Muscle of back (tissue), 11 donors: ENCODE data around the gene TTLL12. TPM values are rescaled to one million over a fixed set of nuclear protein-coding genes. Genes with fewer than 3 reads are reported as not detected.
"Not testable (repeated sequence)": the region's sequence is repeated elsewhere in the genome, so short reads cannot be mapped to it uniquely, and the experiment has no call there.

Experiments
- DNase-seq, 3 donors: peaks; one replicate each; pipeline versions ENCODE4 v3.0.0 to v3.0.0-alpha.2; 2013
- polyA plus RNA-seq, 10 donors: library from polyadenylated mRNA; unstranded; fragments of 120-200 nt; gene quantifications; one replicate each; pipeline ENCODE4 v1.2.1, GENCODE V29; 2013; ENCODE audit not compliant: insufficient read length in 10 of 10

The TTLL12 gene
- polyA plus RNA-seq, 10 donors: 11.6 to 19.1 (median 13.6) TPM

DNA sequence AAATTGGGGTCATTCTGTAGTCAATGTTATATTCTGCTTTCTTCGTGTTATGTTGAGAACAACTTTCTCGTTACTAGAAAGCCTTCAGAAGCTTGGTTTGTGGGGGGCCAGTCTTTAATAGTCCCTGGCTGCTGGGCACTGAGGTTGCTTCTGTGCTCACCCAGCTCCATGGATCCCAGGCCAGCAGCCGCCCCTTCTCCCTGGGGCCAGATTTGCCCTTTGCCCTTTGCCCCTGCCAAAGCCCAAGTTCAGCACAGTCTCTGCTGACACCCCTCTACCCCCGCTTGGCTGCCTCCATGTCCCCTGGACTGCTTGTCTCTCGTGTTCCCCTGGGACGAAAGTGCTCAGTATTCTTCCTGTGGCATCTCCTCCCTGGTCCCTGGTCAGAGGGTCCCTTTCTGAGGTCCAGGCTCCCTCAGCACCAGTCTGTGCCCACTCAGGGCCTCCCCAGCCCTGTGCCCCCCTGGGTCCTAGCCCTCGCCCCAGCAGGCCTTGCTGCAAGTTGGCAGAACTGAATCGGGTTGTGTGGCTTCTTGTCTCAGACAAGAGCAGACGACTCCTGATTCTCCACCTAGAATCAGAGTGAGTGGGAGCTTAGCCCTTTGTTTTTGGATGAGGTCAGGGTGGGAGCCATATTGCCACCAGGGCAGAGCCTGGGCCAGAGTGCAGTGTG lies 28.9 kb downstream of the TTLL12 start:
- DNase-seq: no peak

DNA sequence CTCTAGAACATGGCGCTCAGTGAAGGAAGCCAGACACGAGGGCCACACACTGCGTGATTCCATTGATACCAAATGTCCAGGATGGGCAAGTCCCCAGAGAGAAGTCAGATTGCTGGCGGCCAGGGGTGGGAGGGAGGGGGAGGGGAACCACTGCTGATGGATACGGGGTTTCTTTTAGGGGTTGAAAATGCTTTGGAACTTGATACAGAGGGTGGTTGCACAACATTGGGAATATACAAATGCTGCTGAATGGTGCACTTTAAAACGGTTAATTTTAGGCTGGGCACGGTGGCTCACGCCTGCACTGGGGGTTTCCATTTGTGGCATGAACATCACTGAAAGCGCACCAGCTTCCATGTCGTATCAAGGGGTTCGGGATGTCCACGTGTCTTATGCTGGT lies 30.5 kb downstream of the TTLL12 start:
- DNase-seq: no peak

DNA sequence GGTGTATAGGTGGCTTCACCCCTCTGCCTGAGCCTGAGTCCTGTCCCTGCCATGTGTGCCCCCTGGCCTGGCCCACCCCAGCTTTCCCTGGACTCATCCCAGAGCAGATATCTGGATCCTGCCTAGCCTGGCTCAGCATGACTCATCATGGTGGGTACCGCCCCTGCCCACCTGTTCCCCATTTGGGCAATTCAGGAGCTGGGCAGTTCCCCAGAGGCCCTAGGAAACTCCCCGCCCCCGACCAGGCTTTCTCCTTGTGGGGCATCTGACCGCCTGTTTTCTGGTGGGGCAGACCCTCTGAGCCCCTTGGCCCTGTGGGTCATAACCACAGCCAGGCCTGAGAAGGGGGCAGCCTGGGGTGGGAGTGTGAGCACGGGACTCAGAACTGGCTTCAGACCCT lies 31.1 kb downstream of the TTLL12 start:
- no peak for DNase-seq

DNA sequence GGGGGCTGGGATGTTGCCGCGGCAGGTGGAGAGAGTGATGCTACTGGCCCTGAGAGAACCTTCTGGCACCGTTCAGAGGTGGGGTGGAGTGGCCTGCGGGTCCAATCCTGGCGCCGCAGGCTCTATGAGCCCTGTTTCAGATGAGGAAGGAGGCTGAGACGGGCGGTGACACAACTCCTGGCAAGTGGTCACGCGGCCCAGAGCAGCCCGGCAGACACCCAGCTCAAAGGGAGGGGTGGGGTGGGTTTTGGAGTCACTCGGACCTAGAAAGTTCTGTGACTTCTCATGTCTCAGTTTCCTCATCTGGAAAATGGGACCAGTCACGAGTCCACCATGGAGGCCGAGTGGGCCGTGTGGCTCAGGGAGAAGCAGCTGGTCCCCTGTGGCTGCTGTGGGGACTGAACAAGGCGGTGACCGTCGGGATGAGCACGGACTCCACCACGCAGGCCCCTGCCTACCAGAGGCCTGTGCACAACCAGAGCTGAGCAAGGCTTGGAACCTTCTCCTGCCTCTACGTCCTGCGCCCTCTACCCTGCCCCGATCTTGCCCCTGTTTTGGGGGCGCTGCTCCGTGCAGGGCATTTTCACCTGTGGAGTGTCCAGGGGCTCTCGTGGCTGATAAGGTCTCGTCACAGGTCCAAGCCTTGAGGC lies 31.9 kb downstream of the TTLL12 start:
- no peak for DNase-seq

DNA sequence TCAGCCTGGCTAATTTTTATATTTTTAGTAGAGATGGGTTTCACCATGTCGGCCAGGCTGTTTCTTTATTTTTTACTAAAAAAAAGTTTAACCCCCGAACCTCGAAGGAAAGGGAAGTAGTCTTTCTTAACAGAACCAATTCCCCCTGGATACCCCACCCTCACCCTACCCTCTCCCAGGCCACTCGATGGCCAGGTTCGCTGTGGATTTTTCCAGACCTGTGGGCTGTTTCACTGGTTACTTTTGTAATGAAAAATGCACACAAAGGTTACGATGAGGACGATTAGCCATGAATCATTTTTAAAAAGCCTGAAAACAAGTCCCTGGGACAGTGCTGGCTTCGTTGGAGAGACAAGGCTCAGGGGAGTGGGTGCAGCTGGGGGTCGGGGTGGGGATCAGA lies 33.0 kb downstream of the TTLL12 start:
- no peak for DNase-seq

DNA sequence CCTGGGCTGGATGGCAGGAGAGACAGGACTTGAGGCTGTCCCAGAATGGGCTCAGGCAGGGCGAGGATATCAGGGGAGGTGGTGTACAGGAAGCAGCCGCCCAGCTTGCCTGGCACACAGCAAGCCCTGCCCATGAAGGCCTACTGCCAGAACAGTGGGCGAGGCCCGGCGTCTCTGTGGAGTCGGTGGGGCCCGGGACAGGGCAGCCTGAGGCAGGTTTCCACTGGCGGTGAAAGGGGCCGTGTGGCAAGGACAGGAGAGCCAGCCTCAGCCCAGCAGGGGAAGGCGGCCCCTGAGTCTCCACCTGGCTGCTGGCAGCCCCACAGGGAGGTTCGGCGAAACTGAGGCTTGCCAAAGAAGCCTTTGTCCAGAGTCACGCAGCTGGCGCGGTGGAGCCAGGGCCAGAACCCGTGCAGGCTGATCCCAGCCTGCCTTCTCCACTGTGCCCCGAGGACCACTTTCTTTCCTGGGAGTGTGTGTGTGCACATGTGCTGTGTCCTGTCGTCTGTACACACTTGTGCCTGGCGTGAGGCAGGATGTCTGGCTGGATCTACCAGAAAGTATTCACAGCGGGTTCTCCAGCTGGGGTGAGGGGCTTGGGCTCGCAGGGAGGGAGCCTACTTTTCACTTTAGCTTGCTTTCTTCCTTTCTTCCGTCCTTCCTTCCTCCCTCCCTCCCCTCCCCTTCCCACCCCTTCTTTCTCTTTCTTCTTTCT lies 34.4 kb downstream of the TTLL12 start:
- DNase-seq: peak in 1 of 3 donors; percentile 71

DNA sequence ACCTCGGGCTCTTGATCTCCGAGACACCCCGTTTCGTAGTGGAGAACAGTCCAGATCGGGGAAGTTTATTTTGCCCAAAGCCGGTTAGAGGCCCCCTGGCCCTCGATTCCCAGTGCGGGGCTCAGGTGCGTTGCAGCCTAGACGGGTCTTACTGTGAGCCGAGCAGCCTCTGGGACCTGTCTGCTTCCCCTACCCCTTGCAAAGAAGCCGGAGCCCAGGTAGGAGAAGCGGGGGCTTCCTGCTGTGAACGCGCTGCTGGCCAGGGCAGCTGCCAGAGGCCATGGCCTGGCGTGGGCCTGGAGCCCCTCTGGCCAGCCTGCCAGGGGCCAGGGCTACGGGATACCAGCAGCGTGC lies 35.0 kb downstream of the TTLL12 start:
- no peak for DNase-seq

DNA sequence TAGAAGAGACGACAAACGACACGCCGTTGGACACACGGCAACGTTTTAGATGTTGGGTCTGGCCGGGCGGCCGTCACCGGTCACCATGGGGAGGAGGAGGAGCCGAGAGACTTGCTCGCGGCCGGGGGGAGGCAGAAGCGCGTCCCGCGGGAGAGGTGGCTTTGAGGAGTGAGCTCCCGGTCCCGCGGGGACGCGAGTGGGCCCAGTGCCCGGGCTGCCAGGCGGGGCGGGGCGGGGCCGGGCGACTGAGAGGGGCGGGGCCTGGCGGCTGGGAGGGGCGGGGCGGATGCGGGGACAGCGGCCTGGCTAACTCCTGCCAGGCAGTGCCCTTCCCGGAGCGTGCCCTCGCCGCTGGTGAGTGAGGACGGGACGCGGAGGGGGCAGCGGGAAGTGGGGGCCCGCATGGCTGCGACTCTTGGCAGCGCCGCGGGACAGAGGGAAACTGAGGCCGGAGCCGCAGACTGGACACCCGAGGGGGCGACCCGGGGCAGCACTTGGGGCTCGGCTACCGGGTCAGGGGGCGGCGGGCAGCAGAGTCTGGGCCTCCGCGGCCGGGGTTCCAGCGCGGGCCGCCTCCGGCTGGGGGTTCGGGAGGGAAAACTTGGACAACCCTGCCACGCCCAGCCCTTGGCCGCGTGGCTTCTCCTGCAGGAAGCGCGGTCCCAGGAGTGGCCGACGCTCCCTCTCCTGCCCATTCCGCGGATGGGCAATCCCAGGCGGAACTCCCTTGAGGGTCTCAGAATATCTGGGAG lies 35.5 kb downstream of the TTLL12 start, which contains the start of gene TSPO:
Gene TSPO (plus strand): TSS at position 309 of the 752 bp plus-strand sequence. CDS start 7,680 bp downstream, outside the sequence.
- DNase-seq: peak; percentile 45 to 73 (median 57)

DNA sequence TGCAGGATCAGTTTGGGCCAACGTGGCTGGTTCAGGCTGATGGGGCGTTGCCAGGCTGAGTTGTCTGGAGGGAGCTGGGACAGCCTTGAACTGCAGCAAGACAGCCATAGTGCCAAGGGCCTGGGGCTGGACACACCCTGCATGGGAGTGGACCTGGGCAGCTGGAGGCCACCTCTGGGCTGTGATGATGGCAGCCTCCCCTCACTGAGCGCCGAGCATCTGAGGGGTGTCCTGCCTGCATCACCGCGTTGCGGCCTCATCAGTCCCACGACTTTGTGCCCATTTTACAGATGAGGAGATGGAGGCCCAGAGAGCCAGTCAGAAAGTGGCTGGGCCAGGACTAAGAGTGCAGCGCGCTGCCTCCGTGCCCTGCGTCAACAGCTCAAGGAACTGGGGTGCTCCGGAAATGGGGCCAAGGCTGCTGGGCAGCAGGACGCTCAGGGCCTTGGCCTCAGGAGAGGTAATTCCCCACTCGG lies 36.2 kb downstream of the TTLL12 start:
- no peak for DNase-seq

DNA sequence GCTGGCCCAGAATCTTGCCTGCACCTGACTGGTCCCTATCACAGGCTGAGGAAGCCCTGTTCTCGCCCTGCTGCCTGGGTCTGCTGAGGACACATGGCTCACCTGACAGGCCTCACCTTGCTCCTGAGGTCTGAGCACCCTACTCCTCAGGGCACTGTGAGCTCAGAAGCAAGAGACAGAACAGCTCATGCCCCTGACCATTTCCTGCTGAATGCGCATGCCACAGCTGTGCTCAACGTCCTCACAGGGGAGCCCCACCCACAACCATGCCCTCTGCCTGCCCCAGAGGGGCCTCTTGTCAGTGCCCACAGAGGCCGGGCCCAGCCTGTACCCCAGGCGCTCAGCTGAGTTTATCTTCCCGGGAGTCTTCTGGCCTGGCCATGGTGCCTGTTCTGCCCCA lies 38.4 kb downstream of the TTLL12 start:
- DNase-seq: no peak

DNA sequence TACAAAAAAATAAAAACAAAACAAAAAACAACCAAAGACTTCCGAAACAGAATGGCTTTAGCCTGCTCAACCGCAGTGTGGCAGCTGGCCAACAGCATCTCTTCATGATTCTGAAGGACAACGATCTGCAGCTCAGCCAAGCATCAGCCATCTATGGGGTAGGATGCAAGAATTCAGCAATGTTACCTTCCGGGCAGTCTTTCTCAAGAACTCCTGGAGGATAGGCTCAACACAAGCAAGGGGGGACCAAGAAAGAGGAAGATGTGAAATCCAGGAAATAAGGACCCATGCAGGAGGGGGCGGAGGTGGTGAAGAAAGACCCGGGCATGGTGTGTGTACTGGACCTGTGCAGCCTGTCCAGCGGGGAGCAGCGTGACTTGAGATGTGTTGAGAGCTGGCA lies 39.1 kb downstream of the TTLL12 start:
- DNase-seq: no peak

DNA sequence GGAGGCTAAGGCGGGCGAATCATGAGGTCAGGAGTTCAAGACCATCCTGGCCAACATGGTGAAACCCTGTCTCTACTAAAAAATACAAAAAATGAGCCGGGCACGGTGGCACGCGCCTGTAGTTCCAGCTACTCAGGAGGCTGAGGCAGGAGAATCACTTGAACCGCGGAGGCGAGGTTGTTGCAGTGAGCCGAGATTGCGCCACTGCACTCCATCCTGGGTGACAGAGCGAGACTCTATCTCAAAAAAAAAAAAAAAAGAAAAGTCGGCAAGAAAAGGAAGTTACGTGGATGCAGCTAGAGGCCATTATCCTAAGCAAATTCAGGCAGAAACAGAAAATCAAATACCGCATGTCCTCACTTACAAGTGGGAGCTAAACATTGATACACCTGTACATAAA lies 40.6 kb downstream of the TTLL12 start:
- DNase-seq: not testable (repeated sequence)

DNA sequence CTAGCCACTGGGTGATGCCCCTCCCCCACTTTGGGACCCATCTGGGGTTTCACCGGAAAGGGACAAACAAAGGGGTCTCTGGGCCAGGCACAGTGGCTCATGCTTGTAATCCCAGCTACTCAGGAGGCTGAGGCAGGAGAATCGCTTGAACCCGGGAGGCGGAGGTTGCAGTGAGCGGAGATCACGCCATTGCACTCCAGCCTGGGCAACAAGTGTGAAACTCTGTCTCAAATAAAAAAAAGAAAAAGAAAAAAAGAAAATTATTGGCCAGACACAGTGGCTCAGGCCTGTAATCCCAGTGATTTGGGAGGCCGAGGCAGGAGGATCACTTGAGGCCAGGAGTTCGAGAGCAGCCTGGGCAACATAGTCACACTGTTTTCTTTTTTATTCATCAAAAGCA lies 41.6 kb downstream of the TTLL12 start:
- not testable (repeated sequence) for DNase-seq

DNA sequence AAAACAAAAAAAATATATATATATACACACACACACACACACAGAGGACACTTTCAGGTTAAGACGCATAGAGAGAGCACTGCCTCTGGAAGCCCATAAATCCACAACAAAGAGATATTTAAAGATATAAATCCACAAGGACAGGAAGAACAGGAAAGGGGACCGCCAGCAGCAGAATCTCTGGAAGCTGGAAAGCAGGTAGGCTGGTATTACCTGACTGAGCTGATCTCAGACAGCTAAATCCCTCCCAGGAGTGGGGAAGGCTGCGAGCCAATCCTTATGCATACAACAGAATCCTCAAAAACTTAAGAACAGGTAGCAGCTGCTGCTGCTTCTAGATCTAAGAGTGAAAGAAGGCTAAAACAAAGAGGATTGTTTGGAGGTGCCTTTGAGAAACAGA lies 42.0 kb downstream of the TTLL12 start:
- DNase-seq: no peak

DNA sequence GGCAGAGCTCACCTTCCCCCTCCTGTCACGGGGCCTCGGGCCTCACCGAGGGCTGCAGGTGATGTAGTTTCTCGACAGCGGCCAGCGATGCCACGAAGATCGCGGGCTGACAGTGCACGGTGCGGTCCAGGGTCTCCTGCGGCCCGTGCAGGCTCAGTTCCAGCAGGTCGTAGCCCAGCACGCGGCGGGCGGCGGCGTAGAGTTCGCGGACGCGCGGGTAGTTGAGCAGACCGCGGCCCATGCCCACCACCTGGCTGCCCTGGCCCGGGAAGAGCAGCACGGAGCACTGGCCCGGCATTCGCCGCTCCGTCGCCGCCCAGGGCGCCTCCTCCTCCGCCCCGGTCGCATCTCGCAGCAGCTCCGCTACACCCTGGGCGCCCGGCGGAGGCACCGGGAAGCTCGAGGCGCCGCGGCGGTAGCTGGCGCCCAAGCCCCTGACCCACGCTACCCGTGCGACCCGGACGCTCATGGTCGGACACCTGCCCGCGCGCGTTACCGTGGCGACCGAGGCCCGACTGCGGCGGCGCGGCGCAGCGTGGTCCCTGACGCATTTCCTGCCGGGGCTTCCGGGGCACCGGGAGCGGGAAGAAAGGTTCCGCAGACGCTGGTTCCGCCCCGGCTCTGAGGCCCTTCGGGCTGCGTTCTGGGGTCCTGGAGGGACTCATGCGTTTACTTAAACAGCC lies 43.9 kb downstream of the TTLL12 start, which contains the start of gene MCAT:
Gene MCAT (minus strand): TSS at position 519 of the 683 bp plus-strand sequence. CDS start 50 bp downstream, at position 469.
- DNase-seq: peak; percentile 70 to 95 (median 86)

DNA sequence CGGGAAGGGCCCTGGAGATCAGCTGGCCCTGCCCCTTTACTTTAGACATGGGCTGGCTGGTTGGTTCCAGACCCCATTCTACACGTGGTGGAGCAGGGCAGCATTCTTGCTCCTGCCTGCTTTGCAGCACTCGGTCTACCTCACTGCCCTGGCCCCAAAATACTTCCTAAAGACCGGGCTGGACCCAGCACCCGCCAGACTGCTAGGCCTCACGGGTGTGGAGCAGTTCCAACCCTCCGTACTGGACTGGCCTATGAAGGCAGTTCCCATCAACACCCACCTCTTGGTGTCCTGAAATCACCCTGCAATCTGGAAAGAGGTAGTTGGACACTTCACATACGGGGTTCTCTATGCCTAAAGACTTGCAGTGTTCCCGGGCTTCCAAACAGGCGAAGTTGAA lies 50.1 kb downstream of the TTLL12 start:
- no peak for DNase-seq

DNA sequence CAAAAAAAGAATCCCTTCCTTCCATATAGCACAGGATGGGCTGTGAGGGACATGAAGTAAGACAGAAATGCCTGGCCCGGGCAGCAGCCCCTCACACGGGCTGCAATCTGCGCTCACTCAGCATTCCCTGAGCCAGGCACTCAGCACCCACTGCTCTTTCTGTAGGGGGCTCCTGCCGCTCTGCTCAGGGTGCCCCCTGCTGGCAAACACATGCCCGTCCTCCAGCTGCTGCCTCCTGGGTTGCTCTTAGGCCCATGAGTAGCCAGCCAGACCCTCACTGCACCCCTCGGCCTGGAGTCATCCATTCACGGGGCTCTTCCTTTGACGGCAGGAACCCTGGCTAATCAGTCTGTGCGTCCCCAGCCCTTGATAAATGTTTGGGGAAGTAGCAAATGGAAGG lies 50.7 kb downstream of the TTLL12 start:
- peak in 1 of 3 donors; percentile 45 for DNase-seq

DNA sequence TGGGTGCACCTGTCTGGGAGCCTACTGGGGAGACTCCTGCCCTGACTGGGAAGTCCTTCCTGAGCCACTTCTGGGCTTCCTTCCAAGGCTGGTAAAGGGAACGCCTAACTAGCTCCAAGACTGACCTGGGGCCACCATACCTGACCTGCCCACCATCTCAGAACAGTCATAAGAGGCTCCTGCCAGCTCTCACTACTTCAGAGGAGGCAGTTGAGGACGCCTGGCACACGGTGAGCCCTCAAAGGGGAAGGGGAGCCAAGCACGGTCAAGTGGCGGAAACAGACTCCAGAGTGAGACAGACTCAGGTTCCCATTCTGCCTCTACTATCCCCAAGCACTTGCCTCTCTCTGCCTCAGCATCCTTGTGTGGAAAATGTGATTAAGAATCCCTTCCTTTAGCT lies 51.4 kb downstream of the TTLL12 start:
- no peak for DNase-seq

DNA sequence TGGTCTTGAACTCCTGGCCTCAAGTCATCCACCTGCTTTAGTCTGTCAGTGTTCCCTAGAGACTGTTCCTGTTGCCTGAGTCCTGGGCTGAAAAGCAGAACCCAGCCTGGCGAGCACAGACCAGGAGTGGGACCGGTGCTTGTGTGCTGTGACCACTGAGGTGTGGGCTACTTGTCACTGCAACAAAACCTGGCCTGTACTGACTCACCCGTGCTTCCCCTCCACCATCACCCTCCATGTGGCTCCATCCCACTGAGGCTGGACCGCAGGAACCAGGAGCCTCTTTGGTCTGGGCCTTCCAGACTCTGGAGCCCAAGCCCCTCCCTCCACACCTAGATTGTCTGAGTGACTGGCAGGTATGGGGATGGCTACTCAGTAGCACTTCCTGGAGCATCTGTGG lies 52.4 kb downstream of the TTLL12 start:
- DNase-seq: no peak

DNA sequence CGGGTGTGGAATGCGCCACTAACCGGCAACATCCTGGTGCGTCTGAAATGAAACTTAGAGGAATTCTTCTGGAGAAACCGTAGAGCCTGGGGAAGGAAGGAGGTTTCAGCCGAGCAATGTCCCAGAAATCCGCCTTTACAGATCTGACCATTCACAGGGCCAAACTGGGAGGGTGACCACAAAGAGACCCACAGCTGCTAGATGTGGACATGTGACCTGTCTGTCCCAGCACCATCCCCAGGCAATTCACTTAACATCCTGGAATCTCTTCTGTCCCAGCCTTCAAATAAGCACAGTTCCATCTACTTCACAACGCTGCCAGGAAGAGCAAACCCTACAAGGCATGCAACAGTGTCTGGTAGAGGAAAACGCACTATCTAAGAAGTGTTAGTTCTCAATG lies 53.5 kb downstream of the TTLL12 start:
- no peak for DNase-seq

DNA sequence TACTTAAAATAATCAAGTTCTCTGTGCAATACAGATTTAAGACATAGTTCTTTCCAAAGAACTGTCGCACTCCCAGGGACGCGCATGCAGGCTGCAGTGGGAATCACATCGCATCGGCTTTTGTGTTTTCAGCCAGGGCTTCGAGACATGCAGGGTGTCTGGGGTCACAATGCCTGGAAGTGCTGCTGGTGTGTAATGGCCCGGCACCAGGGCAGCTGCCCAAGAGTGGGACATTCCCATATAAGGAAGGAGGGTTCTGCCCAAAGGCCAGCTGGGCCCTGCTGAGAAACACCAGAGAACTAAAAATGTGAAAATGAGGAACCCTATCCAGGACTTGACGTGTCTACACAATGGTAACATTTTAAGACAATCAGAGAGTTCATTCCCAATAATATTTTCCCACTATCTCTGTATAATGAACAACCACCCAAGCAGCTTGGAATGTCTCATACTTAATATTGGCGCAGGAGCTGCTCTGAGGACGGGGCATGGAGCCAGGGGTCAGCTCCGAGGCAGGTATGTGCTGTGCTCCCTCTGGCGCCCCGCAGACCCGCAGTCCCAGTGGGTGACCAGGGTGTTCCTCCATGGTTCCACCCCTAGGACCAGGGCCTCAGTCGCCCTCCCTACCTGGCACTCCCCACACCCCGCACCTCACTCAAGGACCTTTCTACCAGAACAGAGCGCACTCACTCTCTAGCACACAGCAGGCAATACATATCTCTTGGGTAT lies 55.0 kb downstream of the TTLL12 start:
- no peak for DNase-seq
